Activated CD4-positive, alpha-beta T cell treated with anti-CD3 and anti-CD28 coated beads, Interleukin-2, amount 50 U/mL, for 1 hour (primary cell): ENCODE measurements around the gene HSPG2.
"Not testable (repeated sequence)": the region's sequence is repeated elsewhere in the genome, so short reads cannot be mapped to it uniquely, and the experiment has no call there.

Experiments
- DNase-seq: peaks from one replicate; pipeline ENCODE4 v3.0.0-alpha.2; 2020

Gene HSPG2

DNA sequence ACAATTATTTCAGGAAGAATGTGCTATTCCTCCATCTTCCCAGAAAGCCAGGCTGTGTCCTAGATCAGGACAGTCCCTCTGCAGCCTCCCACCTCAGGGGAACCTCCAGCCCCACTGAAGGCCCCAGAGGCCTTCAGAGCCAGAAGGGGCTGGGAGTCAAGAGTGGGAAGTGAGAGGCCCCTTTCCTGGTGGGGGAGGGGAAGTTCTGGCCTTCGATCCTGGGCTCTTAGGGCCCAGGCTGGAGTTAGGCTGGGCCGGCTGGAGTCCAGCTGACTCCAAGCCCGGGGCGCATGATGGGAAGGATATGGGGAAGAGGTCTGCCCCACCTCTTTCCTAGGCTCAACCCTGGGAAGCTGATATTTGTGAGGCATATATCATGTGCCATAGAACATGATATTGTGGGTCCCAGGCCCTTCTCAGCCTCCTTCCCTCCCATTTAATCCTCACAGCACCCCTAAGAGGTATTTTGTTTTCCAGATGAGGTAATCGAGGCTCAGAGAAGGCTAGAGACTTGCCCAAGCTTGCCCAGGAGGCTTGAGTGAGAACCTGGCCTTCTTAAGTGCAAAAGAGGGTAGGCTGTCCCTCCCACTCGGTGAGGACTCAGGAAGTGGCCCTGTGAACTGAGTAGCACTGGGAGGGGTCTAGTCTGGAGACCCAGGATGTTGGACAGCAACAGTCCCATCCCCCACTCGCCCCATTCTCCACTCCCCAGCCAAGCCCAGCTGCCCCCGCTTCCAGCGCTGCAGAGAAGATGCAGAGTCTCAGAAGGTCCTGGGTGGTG is 18.6 kb upstream of the HSPG2 start:
- no peak for DNase-seq

DNA sequence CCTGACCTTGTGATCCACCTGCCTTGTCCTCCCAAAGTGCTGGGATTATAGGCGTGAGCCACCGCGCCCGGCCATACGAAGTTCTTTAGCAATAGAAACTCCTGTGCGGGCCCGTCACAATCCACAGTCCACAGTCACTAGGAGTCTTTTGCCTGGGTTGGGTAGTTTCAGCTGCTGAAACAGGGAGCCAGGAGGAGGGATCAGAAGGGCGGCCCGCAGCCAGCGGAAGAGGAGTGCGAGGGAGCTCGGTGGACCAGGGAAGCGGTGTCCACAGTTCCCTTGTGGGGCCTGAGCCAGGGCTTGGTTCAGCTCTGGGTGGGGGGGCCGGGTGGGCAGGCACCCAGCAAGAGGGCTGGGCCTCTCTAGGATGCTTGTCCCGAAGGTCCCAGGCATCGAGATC is 17.9 kb upstream of the HSPG2 start:
- DNase-seq: no peak

DNA sequence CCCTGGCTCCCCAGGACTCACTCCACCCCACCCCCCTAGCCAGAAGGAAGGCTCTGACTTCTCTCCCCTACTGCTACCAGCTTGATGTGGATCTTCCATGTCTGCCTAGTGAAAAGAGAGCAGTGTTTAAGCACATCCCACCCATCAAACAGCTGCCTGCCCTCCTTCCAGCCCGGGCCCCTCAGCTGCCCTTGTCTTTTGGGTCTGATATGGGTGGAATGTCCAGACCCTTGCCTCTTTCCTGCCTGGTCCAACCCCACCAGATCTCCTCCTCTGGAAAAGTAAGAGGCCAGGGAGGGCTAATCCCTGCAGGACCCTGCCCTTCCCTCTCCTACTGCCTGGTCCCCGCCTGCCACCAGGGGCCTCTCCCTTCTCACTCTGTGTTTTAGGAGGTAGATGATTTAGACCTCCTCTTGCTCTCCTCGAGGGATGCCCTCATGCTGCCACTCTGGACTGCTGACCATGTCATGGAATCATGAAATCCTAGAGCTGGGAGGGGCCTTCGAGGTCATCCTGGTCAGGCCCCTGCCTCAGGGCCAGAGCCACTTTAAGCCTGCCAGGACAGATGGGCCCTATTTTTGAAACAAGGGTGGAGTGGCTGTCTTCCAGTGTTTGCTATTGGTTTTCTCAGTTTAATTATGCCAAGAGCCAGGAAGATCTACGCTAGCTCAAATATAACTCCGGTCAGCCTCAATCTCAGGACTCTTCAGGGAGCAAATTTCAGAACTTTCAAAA is 15.8 kb upstream of the HSPG2 start:
- DNase-seq: no peak

DNA sequence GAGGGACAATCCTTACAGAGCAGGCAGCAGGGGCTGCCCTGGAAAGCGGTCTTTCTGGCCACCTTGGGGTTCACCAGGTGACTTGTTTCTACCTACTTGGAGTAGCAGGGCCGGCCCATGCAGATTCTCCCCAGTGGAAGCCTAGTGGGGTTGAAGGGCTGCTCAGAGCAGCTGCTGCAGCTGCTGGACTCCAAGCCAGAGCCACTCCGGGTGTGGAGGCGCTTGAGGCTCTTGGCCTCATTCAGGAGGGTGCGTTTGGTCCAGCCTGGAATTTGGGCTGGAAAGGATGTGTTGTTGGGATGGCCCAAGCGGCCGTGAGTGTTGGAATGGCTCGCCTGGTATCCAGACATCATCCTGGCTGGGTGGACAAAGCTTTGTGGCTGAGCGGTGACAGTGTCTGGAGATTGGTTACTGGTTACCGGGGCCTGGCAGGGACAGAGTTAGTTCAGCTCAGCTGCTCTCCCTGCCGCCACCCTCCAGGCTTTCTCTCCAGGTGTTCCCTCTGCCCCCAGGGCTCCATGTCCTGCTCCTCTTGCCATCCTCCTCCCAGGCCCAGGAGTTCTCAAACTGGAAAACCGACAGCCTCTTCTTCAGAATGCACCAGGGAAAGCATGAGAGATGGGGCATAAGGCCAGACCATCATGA is 14.2 kb upstream of the HSPG2 start:
- DNase-seq: no peak

DNA sequence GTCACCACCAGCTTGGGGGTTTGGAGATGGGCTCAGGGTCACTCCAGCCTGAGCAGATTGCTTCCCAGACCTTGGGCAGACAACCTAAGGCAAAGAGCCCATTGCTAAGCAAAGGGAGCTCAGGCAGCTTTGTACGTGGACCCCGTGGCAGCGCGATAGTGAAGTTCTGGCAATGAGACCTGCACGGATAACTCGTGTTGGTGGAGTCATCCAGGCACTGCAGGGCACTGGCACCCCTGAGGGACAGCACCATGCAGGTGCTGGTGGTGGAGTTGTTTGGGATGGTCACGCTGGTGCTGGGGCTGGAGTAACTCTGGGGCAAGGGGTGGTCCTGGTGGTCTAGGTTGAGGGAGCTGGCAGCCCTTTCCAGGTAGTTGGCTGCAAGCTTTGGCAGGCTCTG is 13.6 kb upstream of the HSPG2 start:
- no peak for DNase-seq

DNA sequence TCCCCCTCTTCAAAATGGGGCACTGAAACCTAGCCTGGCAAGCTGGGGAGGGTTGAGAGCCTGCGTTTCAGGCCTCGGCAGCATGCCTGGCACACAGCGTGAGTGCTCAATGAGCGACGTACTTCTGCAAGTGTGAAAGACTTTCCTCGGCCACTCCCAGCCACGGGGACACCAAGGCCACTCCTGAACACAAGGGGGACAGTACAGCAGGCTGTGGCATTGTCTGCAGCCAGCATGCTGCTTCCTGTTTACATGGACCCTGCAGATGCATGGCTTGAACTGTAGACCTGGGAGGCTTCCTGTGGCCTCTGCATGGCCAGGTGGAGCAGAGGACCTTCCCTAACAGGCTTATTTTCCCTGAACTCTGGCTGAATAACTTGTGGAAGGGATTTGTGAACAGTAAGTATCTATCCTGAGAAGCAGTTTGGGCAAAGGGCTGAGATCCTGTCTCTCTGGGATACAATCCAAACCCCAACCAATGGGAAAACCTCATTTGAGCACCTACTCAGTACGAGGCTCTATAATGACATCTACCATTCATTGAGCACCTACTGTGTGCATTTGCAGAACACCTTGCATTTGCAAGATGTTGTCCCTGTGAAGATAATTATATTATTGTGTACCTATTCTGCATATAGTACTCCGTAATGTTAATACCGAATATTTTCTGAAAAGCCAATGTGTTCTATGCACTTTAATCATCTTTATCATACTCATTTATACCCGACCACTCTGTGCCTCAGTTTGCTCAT is 9.9 kb upstream of the HSPG2 start:
- no peak for DNase-seq

DNA sequence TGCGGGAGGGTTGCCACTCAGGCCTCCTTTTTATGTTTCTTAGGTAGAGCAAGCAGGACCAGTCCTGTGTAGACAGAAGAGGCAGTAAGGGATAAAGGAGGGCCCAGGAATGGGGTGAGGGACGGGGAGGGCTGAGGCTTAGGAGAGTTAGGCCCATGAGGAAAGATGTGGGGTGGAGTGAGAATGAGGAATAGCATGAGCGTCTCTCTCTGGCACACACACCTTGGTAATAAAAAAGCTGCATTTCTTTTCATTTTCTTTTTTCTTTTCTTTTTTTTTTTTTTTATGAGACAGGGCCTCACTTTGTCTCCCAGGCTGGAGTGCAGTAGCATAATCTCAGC is 7.6 kb upstream of the HSPG2 start:
- no peak for DNase-seq

DNA sequence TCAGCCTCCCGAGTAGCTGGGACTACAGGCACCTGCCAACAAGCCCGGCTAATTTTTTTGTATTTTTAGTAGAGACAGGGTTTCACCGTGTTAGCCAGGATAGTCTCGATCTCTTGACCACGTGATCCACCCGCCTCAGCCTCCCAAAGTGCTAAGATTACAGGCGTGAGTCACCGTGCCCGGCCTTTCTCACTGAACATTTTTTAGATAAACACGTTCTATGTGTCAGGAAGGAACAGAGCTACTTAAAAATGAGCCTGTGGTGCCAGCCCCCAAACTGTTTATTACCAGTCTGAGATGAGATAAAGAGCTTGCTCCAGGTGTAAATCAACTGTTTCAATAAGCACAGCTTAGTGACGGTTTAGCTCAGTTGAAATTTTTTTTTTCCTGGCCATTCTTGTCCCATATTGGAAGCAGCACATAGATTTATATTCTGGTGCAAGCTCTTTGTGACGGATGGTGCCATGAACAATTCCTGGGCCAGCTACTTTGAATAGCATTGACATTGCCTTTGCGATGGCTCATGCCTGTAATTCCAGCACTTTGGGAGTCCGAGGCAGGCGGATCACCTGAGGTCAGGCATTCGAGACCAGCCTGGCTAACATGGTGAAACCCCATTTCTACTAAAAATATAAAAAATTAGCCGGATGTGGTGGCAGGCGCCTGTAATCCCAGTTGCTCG is 6.0 kb upstream of the HSPG2 start:
- not testable (repeated sequence) for DNase-seq

DNA sequence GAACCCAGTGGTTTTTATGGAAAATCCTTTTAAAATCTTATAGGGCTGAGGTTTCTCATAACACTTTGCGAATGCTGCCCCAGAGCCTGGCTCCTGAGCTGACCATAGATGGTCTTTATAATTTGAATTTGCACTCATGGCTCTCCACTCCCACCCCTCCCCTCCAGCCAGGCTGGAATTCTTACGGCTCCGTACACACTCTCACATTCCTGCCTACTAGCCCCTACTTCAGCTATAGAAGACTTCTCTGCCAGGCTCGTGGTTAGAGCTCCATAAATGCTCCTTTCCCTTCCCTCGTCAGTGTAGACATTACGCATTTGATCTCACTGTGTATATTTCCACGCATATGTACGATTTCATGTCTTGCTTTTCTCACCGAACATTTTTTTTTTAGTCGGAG is 5.4 kb upstream of the HSPG2 start:
- no peak for DNase-seq

DNA sequence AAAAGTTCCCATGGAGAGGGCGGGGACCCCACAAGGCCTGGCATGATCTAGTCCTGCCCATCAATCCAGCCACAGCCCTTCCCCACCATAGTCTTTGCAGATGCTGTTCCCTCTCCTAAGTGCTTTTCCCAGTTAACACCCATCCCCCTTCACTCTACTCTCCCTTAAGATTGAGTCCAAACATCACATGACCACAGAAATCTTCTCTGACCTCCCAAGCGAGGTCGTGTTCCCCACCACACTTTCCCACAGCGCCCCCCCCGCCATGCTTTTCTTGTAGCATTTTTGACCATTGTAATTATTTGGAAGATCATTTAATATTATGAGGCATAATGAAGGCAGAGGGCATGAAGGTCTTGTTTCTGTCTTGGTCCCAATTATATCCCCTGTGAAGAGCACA is 4.3 kb upstream of the HSPG2 start:
- DNase-seq: no peak

DNA sequence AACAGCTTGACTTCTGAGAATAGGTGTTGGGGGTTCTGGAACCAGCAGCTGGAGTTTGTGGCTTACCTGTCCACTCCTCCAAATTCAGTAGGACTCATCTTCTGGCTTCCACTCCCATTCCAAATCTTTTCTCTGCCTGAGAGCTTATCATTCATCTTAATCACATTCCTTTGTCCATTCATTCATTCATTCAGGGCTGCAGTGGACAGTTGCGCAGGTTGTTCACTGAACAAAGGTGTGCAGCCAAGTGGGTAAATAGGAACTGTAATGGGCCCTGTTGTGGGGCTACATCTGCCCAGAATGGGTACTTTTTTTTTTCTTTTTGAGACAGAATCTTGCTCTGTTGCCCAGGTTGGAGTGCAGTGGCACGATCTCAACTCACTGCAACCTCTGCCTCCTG is 3.4 kb upstream of the HSPG2 start:
- no peak for DNase-seq

DNA sequence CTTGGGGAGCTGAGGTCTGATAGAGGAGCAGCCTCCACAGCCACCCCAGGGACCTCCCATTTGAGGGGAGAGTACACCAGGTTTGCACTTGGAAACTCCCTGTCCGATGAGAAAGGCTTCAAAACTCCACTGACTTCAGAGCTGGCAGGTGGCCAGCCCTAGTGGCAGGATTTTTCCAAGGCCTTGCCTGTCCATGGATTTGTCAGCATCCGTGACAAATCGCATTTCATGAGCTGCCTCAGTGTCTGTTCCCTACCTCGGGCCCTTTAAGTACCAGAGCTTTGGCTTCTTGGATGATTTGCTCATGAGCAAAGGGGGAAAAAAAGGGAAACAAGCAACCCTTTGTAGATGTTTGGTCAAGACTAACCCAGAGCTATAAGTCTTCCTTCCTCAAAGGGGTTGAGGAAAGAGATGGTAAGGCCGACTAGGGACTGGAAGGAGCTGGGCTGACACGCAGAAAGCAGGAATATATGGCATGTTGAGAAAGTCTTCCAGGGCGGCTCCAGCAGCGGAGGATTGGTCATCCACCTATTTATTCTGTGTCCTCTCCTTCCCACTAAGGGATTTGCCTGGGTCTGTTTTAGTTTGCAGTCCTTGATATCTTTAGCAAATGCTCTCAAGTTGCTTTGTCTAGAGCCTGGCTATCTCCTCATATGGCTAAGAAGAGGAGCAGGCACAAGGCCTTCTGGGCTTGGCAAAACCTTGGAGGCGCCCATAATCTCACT is 2.7 kb upstream of the HSPG2 start:
- DNase-seq: no peak

DNA sequence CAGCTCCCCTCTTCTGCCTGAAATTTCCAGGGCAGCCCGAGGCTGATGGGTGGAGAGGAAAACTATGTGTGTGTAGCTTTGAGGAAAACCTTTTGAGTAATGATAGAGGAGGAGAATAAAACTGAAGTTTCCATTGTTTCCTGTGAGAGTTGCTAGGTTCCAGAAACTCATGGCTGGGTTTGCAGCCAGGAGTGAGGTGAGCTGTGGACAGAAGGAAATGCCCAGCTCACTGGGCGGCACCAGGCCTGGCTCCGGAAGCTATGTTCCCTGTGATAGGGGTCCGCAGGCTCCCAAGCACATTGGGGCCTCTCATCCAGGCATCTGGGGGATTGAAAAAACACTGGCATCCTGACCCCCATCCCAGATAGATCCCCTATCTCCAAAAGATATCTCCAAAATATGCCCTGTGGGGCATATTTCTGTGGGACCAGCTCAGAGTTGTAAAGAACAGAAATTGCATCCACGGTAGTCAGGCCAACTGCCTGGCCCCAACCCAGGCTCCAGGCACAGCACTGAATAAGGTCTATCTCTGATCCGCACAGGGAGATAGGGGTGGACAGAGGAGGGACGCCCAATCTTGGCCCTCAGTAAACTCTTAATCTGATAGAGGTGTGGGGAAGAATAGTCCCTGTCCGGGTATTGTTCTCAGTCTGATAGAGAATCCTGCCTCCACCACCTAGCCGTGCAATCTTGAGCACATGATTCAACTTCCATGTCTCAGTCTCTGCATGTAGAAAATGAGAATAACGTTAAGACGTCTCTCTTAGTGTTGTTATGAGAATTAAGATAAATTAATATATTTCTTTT is 1.8 kb upstream of the HSPG2 start:
- no peak for DNase-seq

DNA sequence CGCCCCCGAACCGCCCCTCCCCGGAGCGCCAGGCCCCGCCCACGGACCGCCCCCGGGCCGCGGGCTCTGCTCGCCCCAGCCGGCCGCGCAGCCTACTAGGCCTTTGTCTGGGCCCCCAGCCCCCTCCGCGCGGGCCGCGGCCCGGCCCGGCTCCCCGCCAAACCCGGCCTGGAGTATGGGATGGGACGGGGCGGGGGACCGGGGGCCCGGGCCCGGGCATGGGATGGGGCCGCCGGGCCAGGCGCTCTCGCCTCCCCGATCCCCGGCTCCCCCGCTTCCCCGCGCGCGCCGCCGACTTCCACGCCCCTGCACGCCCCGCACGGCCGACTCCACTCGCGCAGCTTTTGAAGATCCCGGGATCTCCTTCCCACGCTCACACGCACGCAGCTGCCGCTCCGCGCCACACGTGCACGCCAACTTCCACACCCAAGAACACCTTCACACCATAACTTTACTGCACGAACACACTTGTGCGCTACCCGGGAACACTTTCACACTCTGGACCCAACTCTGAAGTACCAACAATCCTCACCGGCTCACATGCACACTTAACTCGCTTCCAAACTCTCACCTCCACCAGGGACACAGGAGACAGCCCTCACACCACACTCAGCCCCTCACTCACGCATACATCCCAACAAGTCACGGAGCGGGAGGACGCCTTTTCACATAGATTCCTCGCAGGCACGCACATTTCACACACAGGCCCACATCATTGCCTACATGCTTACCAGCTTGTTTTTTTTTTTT is 437 bp upstream of the HSPG2 start:
- peak; percentile 64 for DNase-seq

DNA sequence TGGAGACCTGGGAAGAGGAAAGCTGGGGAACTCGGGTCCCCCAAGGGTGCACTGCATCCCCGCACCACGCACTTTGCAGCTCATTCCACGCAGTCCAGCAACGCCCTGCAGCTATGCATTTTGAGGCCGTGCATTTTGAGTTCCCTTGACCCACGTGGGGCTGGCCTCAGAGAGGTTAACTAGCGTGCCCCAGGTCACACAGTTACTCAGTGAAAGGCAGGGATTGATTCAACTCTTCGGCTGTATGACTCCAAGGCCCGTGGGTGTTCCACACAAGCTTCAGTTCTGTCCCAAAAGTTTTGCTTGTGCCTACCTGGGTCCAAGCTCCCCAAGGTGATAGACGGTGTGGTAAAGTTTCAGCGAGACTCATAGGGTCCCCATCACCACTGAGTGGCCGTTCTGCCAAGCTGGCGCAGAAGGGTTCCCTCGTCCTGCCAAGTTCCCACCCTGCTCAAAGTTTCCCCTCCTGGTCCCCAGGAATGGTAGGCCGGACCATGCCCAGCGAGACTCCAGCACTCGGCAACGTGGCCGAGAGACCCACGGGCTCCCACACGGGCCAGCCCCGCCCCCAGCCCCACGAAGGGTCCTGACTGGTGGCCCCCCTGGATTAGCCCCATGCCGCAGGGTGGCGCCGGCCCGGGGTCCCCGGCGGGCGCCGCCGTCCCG is 611 bp downstream of the HSPG2 start:
- no peak for DNase-seq

DNA sequence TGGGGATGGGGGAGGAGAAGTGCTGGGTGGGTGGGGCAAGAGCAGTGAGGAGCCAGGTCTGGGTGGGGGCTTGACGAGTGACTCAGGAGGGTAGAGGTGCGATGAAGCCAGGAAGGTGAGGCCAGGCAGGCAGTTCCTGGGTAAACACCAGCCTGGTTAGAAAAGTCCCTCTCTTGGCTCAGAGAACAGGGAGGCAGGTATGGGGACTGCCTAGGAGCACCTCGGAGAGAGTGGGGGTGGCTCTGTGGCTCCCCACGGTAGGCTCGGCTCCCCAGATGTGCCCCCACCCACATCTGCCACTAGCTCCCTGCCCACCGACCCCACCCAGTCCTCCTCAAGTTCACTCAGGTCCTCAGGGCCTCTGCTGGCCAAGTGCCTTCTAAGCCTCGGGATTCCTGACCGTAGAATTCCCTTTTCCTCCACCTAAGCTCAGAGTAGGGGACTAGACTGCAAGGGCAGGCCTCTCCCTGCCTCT is 1.2 kb downstream of the HSPG2 start:
- DNase-seq: no peak

DNA sequence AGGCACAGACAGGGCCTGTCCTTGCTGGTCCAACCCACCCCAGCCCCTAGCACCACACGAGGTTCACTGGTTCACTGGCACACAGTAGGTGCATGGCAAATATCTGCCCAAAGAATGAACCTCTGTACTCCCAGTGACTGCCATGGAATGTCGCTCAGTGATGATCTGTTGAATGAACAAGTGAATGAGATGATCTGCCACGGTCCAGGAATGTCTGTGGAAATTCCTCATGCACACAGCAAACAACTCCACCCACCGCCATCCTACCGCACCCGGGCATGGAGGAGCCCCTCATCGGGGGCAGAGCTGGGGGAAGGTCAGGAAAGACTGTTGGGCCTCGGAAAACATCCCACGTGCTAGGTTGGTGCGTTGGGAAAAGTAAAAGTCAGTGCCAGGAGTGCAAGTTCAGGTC is 1.7 kb downstream of the HSPG2 start:
- no peak for DNase-seq

DNA sequence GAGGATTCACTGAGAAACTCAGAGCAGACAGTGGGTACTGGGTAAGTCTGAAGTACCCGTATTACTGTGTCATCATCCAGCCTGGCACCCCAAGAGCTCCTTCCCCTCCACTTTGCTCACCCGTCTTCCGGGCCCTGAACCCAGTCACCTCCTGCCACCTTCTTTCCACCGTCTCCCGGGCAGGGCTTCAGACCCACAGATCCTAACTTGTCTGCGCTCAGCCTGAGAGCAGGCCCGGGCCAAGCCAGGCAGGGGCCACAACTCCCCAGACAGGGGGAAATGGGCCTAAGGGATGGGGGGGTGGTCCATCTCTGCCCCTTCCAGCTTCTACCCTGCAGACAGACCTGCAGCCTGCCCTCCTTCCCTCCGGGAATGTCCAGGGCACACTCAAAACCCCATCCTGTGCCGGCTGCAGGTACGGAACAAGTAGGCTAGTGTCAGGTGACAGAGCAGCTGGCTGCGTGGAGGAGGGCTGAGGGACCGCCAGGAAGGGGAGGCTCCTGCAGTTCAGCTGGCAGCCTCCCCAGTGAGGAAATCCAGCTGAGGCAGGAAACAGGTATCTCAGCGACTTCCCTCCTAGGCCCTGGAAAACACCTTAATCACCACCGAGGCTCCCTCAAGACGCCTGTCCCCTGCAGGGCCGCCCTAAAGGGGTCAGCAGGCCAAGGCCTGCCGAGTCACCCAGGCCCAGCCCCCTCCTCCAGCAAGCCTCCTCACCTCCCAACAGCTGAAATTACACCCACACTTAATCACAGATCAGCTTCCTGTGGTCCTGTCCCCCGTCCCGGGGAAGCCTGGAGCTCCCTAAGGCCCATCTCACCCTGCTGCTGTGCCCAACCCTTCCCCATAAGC is 3.5 kb downstream of the HSPG2 start:
- no peak for DNase-seq

DNA sequence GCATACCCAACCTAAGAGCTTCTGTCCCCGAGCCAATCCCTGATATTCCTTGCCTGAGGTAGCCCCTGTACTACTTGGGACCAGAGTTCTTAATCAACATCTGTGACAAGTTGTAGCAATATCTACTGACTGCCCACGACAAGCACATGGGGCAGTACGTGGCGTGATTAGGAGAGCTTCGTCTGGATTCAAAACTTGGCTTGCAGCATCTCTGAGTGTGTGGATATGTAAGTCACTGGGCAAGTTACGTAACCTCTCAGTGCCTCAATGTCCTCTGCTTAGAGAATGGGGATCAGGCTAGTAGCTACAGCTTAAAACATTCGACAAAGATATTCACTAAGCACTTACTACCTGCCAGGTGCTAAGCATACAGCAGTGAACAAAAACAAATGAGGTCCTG is 5.0 kb downstream of the HSPG2 start:
- no peak for DNase-seq
